ENCODE measurements around the gene RAPGEF2.

The RAPGEF2 gene

DNA sequence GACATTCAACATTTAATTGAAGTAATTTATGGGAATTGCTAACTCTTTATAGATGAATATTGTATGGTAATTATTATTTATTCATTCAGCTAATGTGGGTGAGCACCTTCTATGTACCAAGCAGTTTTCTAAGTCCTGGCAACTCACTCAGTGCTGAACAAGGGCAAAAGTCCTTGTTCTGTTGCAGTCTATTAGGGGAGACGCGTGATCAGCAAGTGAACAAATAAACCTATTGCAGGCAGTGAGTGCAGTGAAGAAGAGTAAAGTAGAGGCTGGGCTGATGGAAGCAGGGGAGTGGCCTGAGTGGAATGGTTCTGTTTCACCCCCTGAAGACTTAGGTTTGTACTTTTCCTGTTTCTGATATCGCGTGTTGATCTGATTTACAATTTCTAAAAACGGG, 214.3 kb downstream of the RAPGEF2 start:
- no peak for DNase-seq (ENCODE audit: low spot score)

DNA sequence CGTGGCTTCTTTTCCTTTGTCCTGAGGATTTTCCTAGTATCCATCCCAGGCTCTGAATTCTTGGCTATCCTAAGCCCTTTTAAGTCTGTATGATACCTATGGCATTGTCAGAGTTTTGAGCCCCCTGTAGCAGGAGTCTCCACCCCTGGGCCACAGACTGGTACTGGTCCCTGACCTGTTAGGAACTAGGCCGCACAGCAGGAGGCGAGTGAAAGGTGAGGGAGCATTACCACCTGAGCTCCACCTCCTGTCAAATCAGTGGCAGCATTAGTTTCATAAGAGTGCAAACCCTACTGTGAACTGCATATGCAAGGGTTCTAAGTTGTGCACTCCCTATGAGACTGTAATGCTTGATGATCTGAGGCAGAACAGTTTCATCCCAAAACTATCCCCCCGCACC, 216.1 kb downstream of the RAPGEF2 start:
- no peak for DNase-seq (ENCODE audit: low spot score)

DNA sequence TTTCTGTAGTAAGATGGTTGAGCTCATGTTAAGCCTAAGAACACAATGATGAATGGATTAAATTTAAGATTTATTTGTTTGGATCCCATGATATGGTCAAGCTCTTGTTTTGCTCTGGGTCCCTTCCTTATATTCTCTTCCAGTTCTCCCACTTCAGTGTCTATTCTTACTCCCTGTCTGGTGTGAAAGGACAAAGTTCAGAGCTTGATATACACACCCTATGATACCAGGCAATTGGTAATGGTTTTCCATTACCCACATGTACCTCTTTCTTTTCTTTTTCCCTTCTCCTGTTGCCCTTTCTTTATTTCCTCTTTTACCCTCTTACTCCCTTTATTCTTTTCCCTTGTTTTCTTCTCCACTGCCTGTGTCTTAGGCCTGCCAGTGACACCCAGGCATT, 223.6 kb downstream of the RAPGEF2 start:
- no peak for DNase-seq (ENCODE audit: low spot score)

DNA sequence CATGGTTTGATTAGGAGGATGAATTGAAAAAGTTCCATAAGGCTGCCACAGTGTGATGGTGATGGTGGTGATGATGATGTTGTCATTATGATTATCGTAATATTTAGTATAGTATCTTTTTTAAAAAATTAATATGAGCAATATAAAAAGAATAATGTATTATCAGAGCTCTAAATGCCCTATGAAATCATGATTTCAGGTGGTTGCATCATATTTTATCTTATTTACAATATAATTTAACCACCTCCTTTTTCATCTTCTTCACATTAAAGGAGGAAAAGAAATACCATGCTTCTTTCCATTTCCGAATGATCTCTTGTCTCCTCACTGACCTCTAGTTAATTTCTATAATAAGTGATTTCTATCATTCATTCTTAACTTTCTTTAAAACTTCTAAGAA, 225.9 kb downstream of the RAPGEF2 start:
- no peak for DNase-seq (ENCODE audit: low spot score)

DNA sequence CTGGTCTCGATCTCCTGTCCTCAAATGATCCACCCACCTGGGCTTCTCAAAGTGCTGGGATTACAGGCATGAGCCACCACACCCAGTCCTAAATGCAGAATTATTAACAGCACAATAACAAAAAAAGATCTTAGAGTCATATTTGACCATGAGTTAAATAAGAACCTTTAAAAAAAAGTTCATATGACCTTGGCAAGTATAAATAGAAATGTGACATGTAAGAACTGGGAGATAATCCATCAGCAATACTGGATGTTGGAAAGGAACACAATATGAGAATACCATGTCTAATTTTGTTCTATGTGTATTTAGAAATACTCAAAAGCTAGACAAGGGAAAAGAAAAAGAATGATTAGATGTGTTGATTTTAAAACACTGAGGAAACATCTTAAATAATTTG, 231.6 kb downstream of the RAPGEF2 start:
- no peak for DNase-seq (ENCODE audit: low spot score)

DNA sequence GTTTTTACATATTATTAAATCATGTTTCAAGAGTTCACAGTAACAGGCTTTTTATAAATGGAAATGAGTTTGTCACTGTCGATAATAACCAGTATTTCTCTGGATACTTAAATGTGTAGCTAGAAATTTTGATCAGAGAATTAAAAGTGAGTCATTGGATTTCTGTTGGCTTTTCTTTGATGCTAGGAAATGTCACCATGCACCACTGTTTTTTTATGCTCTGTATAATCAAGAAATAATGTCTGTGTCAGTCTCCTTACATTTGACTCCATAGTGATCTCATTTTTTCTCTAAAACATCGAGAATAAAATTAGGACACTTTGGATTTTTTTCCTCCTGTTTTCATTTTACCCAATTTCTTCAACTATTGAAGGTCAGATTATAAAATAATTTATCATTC, 234.2 kb downstream of the RAPGEF2 start:
- no peak for DNase-seq (ENCODE audit: low spot score)

DNA sequence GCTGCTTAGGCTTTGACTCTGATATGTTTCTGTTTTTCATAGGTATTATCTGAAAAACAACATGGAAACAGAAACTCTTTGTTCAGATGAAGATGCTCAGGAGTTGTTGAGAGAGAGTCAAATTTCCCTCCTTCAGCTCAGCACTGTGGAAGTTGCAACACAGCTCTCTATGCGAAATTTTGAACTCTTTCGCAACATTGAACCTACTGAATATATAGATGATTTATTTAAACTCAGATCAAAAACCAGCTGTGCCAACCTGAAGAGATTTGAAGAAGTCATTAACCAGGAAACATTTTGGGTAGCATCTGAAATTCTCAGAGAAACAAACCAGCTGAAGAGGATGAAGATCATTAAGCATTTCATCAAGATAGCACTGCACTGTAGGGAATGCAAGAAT, 238.6 kb downstream of the RAPGEF2 start:
- no peak for DNase-seq (ENCODE audit: low spot score)

DNA sequence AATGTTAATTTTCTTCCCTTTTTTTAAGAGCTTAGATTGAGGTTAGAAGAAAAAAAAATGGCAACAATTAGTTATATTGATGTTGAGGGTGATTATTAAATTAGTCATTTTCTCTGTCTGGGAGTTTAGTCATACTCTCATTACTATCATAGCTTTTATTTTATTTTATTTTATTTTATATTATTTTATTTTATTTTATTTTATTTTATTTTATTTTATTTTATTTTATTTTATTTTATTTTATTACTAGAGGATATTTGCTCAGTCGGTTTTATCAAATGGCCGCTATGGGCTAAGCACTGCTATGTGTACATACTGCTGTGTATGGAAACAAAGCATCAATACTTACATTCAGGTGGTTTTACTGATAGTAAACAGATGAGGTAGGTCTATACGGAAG, 239.5 kb downstream of the RAPGEF2 start:
- DNase-seq (ENCODE audit: low spot score), result no peak

DNA sequence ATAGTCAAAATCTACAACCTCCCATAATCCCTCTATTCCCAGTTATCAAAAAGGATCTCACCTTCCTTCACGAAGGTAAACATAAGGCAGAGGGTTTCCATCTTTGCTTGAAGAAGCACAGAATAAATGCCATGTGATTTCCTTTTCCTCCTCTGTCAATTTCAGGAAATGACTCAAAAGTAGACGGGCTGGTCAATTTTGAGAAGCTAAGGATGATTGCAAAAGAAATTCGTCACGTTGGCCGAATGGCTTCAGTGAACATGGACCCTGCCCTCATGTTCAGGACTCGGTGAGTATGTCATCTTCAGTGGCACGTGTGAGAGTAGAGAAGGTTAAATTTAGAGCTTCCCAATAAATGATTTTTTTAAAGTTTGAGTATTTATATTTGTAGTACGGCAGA, 240.2 kb downstream of the RAPGEF2 start:
- no peak for DNase-seq (ENCODE audit: low spot score)

DNA sequence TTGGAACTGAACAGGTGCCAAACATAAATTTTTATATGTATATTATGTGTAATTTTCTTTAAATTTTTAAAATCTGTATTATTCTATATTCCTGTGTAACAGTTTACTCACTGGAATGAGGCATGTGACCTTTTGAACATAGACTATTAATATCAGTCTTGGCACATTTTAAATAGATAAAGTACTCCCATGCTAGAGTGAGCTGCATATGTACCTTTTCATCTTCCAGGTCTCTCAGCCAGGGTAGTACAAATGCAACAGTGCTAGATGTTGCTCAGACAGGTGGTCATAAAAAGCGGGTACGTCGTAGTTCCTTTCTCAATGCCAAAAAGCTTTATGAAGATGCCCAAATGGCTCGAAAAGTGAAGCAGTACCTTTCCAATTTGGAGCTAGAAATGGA, 242.0 kb downstream of the RAPGEF2 start:
- DNase-seq (ENCODE audit: low spot score), result no peak

DNA sequence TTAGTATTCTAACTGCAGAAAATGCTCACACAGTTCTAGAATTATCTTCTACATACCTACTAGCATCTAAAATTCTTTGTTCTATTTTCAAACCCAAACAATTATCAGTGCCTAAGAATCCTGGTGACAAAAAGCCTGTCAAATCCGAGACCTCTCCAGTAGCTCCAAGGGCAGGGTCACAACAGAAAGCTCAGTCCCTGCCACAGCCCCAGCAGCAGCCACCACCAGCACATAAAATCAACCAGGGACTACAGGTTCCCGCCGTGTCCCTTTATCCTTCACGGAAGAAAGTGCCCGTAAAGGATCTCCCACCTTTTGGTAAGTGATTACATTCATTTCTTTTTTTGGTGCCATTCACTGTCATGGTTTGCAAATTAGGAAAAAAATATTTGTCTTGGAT, 243.8 kb downstream of the RAPGEF2 start:
- DNase-seq (ENCODE audit: low spot score), result no peak

DNA sequence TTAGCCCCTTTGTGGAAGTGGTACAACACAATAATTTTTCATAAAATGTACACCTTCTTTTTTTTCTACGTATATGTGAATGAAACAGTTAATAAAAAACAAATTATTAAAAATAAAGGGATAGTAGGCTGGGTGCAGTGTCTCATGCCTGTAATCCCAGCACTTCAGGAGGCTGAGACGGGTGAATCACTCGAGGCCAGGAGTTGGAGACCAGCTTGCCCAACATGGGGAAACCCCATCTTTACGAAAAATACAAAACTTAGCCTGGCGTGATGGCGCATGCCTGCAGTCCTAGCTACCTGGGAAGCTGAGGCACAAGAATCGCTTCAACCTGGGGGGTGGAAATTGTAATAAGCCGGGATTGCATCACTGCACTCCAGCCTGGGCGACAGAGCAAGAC, 244.9 kb downstream of the RAPGEF2 start:
- no peak for DNase-seq (ENCODE audit: low spot score)

DNA sequence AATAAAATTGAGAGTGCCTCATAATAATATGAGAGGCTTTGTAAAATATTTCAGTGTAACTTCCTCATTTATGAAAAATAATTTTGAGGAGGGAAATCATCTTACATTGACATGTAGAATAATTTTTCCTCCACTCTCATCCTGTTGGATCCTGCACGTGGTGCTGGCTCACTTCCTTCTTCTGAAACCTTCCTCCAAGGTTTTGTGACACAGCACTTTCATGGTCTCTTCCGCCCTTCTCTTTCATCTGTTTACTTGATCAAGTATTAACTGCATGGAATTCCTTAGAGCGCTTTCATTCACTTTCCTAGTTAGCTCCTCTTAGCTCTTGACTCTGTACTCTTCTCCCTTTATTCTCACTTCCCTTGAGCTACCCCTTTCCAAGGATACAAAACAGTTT, 246.5 kb downstream of the RAPGEF2 start:
- no peak for DNase-seq (ENCODE audit: low spot score)

DNA sequence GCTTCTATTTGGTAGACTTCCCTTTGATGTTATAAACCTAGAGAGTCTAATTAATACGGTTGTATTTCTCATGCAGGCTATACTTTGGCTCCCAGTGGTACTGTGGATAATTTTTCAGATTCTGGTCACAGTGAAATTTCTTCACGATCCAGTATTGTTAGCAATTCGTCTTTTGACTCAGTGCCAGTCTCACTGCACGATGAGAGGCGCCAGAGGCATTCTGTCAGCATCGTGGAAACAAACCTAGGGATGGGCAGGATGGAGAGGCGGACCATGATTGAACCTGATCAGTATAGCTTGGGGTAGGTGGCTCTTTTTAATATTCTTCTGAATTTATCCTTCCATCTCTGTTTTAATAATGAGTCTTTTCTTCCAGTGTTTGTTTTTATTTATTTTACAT, 249.7 kb downstream of the RAPGEF2 start:
- no peak for DNase-seq (ENCODE audit: low spot score)

DNA sequence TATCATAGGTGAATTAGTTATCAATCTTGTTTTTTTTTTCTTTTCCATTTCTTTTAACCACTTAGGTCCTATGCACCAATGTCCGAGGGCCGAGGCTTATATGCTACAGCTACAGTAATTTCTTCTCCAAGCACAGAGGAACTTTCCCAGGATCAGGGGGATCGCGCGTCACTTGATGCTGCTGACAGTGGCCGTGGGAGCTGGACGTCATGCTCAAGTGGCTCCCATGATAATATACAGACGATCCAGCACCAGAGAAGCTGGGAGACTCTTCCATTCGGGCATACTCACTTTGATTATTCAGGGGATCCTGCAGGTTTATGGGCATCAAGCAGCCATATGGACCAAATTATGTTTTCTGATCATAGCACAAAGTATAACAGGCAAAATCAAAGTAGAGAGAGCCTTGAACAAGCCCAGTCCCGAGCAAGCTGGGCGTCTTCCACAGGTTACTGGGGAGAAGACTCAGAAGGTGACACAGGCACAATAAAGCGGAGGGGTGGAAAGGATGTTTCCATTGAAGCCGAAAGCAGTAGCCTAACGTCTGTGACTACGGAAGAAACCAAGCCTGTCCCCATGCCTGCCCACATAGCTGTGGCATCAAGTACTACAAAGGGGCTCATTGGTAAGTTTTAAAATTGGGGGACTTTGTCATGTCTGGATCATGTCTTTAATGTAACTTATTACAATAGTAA, 250.7 kb downstream of the RAPGEF2 start:
- no peak for DNase-seq (ENCODE audit: low spot score)

DNA sequence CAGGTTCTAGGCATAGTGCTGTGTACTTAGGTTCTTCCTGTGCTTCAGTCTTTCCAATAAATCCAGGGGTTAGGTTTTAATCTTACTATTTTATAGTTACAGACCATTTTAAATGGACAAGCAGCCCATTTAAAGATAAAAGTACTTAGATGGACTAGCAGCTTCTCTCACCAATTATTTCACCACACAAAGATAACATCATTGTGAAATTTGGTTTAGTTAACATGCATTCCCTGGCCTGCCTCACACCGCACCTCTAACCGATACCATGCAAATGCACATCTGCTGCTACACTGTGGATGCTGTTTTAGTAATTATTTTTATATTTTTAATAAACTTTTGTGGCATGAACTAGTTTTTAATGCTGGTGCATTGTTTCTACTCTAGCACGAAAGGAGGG, 252.6 kb downstream of the RAPGEF2 start:
- DNase-seq (ENCODE audit: low spot score), result no peak

DNA sequence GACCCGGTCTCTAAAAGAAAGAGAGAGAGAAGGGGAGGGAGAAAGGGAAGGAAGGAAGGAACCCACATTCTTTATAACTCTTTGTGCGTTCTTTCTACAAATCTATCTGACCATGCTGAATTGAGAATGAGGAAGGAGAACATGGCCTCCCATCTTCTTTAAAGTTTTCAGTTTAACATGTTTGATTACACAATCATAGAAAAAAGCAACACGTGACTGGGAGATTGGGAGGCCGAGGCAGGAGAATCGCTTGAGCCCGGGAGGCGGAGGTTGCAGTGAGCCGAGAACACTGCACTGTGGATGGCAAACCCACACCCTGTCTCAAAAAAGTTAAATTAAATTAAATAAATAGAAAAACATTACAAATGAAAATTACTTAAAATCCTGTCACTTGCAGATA, 254.5 kb downstream of the RAPGEF2 start:
- no peak for DNase-seq (ENCODE audit: low spot score)

DNA sequence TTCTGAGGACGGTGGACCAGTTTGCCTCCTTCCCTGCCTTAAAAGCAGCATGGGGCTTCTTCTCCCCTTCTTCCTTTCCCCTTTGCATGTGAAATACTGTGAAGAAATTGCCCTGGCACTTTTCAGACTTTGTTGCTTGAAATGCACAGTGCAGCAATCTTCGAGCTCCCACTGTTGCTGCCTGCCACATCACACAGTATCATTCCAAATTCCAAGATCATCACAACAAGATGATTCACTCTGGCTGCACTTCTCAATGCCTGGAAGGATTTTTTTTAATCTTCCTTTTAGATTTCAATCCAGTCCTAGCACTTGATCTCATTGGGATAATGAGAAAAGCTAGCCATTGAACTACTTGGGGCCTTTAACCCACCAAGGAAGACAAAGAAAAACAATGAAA, 255.3 kb downstream of the RAPGEF2 start:
- DNase-seq (ENCODE audit: low spot score), result no peak

DNA sequence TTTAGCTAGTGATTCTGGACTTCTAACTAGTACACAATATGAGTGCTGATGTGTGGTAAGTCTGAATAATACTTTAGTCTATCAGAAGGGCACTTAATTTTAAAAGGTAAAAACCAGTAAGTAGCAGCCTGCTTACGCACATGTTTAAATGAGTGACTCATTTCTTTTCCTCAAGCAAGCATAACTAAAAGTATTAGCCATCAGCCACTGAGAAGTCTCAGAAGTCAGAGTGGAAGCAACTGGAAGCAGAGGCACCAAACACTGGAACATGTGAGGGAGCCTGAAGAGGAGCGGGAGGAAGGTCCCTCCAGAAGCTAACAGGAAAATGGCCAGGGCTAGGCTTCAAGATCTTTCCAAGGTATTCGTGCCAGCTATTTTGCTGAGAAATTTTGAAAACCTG, 257.7 kb downstream of the RAPGEF2 start:
- DNase-seq (ENCODE audit: low spot score), result no peak

DNA sequence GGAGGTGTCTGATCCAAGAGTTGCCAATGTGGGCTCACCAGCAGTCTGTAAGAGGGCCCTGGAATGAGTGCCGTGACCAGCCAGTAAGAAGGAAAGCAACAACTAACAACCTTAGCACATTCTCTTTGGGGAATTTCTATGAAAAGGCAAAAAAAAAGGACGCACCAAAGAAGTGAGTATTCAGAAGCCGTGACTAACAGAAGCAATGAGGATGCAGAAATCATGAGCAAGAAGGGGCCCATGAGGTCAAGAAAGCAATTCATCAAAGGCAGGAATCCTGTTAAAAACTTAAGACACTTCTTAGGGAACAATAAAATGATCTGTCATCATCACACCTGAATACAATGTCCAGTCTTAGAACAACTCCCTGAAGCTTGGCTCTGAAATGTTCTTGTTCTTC, 260.5 kb downstream of the RAPGEF2 start:
- no peak for DNase-seq (ENCODE audit: low spot score)

DNA sequence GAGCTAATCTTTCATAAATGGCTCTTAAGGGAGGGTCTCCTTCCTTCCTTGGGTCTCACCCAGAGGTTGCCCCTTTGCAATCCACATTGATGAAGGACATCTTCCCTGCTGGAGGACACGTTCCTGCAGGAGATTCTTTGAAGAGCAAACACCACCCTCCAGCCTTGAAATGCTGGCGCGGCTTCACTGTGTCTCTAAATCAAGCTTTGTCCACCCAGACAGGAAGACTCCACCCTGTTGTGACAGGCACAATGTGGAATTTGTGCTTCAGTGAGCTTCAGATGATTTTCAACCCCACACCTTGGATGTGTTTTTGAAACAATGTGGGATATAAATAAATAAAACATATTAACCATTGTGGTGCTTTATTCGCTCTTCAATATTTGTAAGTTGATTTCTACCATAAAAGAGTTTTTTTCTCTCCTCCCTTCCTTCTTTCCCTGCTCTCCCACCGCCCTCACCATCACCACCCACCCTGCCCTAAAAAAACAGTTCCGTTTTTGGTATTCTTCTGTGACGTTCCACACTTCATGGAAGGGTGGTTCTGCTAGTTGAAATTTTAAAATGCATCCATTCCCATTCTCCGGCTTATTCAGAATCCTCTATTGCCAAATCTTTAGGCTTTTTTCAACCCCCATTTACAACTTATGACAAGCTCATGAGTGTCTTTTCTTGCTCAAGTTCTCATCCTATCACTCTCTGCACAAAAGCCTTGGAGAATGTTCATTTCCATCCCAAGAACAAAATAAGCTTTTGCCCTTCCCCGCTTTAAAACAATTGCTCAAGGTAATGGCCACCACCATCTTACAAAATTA, 264.3 kb downstream of the RAPGEF2 start:
- no peak for DNase-seq (ENCODE audit: low spot score)

DNA sequence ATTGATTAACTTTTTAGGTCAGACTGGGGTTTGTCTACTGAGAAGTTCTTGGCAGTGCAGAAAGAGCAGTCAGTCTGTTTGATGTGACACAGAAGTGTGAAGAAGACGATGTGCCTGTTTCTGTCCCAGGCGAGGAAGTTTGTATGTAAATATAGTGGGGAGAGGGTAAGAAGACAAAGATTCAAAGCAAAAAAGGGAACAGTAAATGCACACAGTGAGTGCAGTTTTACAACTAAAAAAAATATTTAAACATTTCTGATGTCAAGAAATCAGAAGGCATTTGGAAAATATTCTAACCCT, 264.9 kb downstream of the RAPGEF2 start:
- no peak for DNase-seq (ENCODE audit: low spot score)

DNA sequence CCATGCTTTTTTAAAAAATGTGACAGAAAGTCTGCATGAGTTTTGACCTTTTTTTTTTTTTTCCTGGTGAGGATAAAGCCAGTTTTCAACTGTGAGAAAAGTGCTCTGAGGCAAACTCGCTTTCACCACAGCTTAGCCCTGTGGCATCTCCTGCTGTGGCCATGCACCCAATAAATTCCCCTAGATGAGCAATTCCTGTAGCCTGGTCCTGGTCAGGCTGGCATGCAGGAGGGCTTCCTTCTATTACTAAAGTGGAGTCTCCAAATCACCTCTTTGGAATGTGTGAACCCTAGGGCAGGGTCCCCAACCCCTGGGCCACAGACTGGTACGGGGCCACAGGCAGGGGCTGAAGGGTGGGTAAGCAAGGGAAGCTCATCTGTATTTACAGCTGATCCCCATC, 265.4 kb downstream of the RAPGEF2 start:
- DNase-seq (ENCODE audit: low spot score), result no peak

DNA sequence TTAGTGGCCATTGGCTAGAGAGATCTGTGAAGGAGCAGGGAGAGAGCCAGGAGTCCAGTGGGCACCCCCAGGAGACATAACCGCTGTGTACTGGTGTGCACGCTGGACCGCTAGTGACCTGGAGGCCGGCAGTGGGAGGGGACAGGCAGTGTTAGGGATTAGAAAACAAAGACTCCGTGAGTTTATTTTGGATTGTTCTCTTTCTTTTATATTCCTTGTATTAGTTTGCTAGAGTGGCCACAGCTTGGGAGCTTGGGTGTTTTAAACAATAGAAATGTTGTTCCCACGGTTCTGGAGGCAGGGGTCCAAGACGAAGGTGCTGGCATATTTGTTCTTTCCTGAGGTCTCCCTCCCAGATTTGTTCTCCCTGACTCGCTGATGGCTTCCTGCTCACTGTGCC, 266.4 kb downstream of the RAPGEF2 start:
- DNase-seq (ENCODE audit: low spot score), result no peak
